Ascending aorta (tissue), 2 donors: Measurements from ENCODE around the gene SAT1. TPM values are rescaled to one million over a fixed set of nuclear protein-coding genes. Genes with fewer than 3 reads are reported as not detected.

Experiments used
- DNase-seq, 2 donors: peaks; one replicate each; pipeline ENCODE4 v3.0.0-alpha.2; 2019; ENCODE audit warnings: low spot score in 2 of 2
- H3K27ac ChIP-seq, 2 donors: fragments of 200-600 bp; sonication (generic); one replicate each; pipeline ENCODE4 v1.5.1; 2016 to 2017; ENCODE audit warnings: mild to moderate bottlenecking in 1 of 2
- H3K27me3 ChIP-seq: fragments of 200-600 bp; sonication (generic); one replicate; pipeline ENCODE4 v1.5.1; 2017
- H3K36me3 ChIP-seq, 2 donors: fragments of 200-600 bp; sonication (generic); one replicate each; pipeline ENCODE4 v1.5.1; 2016
- H3K4me1 ChIP-seq, 2 donors: fragments of 200-600 bp; sonication (generic); one replicate each; pipeline ENCODE4 v1.5.1; 2016 to 2017; ENCODE audit warnings: mild to moderate bottlenecking in 1 of 2
- H3K4me3 ChIP-seq, 2 donors: fragments of 200-600 bp; sonication (generic); one replicate each; pipeline ENCODE4 v1.5.1; 2016 to 2017; ENCODE audit warnings: mild to moderate bottlenecking in 1 of 2
- H3K9me3 ChIP-seq, 2 donors: fragments of 200-600 bp; sonication (generic); one replicate each; pipeline ENCODE4 v1.5.1; 2016
- CTCF ChIP-seq, 3 experiments: fragments of 200-600 bp in 2 of 3; fragments of 450-650 bp in 1 of 3; sonication (generic) in 2 of 3; IDR thresholded peaks; one replicate each; pipeline ENCODE4 v1.5.1; 2016 to 2019; ENCODE audit warnings: antibody characterized with exemption in 3 of 3, mild to moderate bottlenecking in 1 of 3, moderate library complexity in 1 of 3
- intact Hi-C: fragments of 100-400 bp; cut with DNase I; formaldehyde crosslinking; loops from one replicate; pipeline ENCODE4 v1.15.1; 2023
- total RNA-seq: library from RNA; depleted of rRNA; stranded (reverse); fragments of >200 nt; gene quantifications from one replicate; pipeline ENCODE4 v1.1.0, GENCODE V29; 2016

Gene SAT1
- total RNA-seq, 1 donor from 2014 or later = 349 TPM

DNA sequence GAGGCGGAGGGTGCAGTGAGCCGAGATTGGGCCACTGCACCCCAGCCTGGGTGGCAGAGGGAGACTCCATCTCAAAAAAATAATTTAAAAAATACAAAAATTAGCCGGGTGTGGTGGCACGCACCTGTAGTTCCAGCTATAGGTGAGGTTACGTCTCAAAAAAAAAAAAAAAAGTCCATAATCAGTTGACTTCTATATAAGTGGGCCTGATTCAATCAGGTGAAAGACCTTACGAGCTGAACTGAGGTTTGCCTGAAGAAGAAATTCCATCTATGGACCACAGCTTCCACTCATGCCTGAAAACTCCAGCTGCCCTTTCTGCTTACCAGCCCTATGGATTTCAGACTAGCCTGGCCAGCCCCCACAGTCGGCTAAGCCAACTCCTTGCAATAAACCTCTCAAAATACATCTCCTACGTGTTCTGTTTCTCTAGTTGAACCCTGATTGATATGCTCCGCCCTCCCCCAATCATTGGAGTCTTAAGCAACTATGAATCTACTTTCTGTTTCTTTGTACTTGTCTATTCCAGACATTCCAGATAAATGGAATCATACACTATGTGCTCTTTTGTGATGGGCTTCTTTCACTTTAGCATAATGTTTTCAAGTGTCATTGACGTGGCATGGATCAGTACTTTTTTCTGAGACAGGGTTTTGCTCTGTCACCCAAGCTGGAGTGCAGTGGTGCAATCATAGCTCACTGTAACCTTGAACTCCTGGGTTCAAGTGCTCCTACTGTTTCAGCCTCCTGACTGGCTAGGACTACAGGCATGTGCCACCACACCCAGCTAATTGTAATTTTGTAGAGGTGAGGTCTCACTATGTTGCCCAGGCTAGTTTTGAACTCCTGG is 36.6 kb downstream of the SAT1 start:
- no peak for DNase-seq
- H3K27ac ChIP-seq = no peak overlapping the region
- H3K36me3 ChIP-seq = no peaks in the 10 kb centered on the region
- H3K27me3 ChIP-seq = no peaks in the 10 kb centered on the region
- intact Hi-C loops = no loop called here
- TF ChIP-seq CTCF (IDR thresholded peaks at IDR 0.05) = no peak
- H3K9me3 ChIP-seq = no peaks in the 10 kb centered on the region
- H3K4me3 ChIP-seq = no peak overlapping the region
- H3K4me1 ChIP-seq = no peaks in the 10 kb centered on the region

GRCh38 chrX:23820235-23820782 is 37.3 kb downstream of the SAT1 start:
- Histone ChIP-seq H3K36me3 (no peaks in the 10 kb centered on the region), H3K27ac (no peak overlapping the region), H3K4me1 (no peaks in the 10 kb centered on the region), H3K9me3 (no peaks in the 10 kb centered on the region), H3K27me3 (no peaks in the 10 kb centered on the region), H3K4me3 (no peak overlapping the region)
- no peak for DNase-seq
- intact Hi-C loops = no loop called here
- TF ChIP-seq CTCF (IDR thresholded peaks at IDR 0.05) = no peak

GRCh38 chrX:23821847-23822246 is 38.9 kb downstream of the SAT1 start:
- Histone ChIP-seq H3K9me3 (no peaks in the 10 kb centered on the region), H3K4me1 (no peaks in the 10 kb centered on the region), H3K27ac (no peak overlapping the region), H3K36me3 (no peaks in the 10 kb centered on the region), H3K27me3 (no peaks in the 10 kb centered on the region), H3K4me3 (no peak overlapping the region)
- no peak for TF ChIP-seq CTCF (IDR thresholded peaks at IDR 0.05)
- intact Hi-C loops = no loop called here
- DNase-seq = no peak

DNA sequence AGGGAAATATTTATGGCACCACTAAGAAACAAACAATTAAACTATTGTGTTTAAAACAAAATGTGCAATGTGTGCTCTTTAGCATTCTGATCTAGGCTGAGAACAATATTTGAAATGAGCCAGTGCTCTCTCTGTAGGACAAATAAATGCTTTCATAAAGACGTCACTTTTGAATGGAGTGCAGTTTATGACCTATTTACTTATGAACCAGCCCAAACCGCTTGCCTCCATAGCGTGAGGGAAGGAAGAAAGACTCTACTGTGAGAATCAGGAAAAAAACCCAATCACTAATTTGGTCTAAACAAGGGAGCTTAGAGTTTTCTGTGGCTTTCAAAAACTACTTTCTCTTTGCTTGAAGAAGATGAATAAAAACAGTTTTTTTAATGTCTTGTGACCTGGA is 39.4 kb downstream of the SAT1 start:
- Histone ChIP-seq H3K9me3 (no peaks in the 10 kb centered on the region), H3K4me3 (no peak overlapping the region), H3K27ac (no peak overlapping the region), H3K36me3 (no peaks in the 10 kb centered on the region), H3K27me3 (no peaks in the 10 kb centered on the region), H3K4me1 (no peaks in the 10 kb centered on the region)
- no peak for TF ChIP-seq CTCF (IDR thresholded peaks at IDR 0.05)
- intact Hi-C loops = no loop called here
- DNase-seq = no peak

DNA sequence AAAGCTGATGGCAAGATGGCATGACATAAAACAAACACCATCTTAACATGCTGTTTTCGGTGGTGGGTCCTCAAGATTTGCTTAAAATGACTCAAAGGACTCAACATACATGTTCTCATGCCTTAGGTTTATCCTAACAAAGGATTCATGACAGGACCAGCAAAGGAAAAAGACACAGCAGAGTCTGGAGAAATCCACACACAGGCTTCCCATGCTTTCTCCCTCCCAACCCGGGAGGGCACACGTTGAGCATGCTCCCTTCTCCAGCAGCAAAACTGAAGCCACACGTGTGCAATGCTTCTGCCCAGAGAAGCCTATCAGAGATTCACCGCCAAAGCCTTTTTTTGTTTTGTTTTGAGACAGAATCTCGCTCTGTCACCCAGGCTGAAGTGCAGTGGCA is 39.9 kb downstream of the SAT1 start:
- H3K4me1 ChIP-seq = no peaks in the 10 kb centered on the region
- no peak overlapping the region for H3K27ac ChIP-seq
- no peaks in the 10 kb centered on the region for H3K36me3 ChIP-seq
- no peak for TF ChIP-seq CTCF (IDR thresholded peaks at IDR 0.05)
- H3K9me3 ChIP-seq = no peaks in the 10 kb centered on the region
- intact Hi-C loops = no loop called here
- no peak overlapping the region for H3K4me3 ChIP-seq
- H3K27me3 ChIP-seq = no peaks in the 10 kb centered on the region
- no peak for DNase-seq
